Tibial nerve (tissue), 4 donors: ENCODE data around the gene BCL2L15.

Experiments
- CTCF ChIP-seq, 5 experiments: fragments of 200-600 bp in 3 of 5; fragments of 450-650 bp in 2 of 5; sonication (generic) in 3 of 5; IDR thresholded peaks; one replicate each; pipeline ENCODE4 v1.5.1; 2016 to 2019; ENCODE audit warnings: antibody characterized with exemption in 5 of 5, mild to moderate bottlenecking in 3 of 5, moderate library complexity in 2 of 5
- EP300 ChIP-seq, 2 donors: sonication (generic); formaldehyde crosslinking; IDR thresholded peaks; one replicate each; pipeline ENCODE4 v1.6.1; 2017; ENCODE audit warnings: antibody characterized with exemption in 2 of 2, mild to moderate bottlenecking in 1 of 2

GRCh38 chr1:113901191-113901590, 13.8 kb upstream of the BCL2L15 start:
- no peak for TF ChIP-seq EP300 (IDR thresholded peaks at IDR 0.05)
- no peak for TF ChIP-seq CTCF (IDR thresholded peaks at IDR 0.05)
